GM12891 (cell line): ENCODE results near the gene PPFIBP2.

Experiments
- DNase-seq: peaks from one replicate; pipeline ENCODE4 v3.0.0; 2011; ENCODE audit warnings: low spot score; ENCODE audit not compliant: insufficient read length
- FAIRE-seq: peaks from 2 replicates; lab custom pipeline; 2011; peaks lifted over from hg19 to GRCh38; lab: Jason Lieb, UNC
- PAX5 ChIP-seq: IDR thresholded peaks from 2 replicates; pipeline ENCODE4 v1.6.1; 2011; ENCODE audit warnings: low read length, moderate library complexity, mild to moderate bottlenecking; ENCODE audit not compliant: insufficient read depth, severe bottlenecking
- POLR2A ChIP-seq: IDR thresholded peaks from 2 replicates; pipeline ENCODE4 v1.6.1; 2011; ENCODE audit warnings: low read depth, low read length, control low read depth
- POLR2AphosphoS5 ChIP-seq: IDR thresholded peaks from 2 replicates; pipeline ENCODE4 v1.6.1; 2011; ENCODE audit warnings: low read depth, low read length, control low read depth
- POU2F2 ChIP-seq: IDR thresholded peaks from 2 replicates; pipeline ENCODE4 v1.6.1; 2011; ENCODE audit warnings: low read depth, mild to moderate bottlenecking, control low read depth, low read length, moderate library complexity
- SPI1 ChIP-seq: IDR thresholded peaks from 2 replicates; pipeline ENCODE4 v1.6.1; 2011; ENCODE audit warnings: low read depth, low read length, control low read depth
- TAF1 ChIP-seq: IDR thresholded peaks from 2 replicates; pipeline ENCODE4 v1.6.1; 2011; ENCODE audit warnings: low read depth, low read length, control low read depth

The PPFIBP2 gene

GRCh38 chr11:7617032-7617431, 103.2 kb downstream of the PPFIBP2 start:
- TF ChIP-seq TAF1 (no peak), POLR2AphosphoS5 (no peak), PAX5 (no peak), POLR2A (no peak), POU2F2 (no peak), SPI1 (no peak)
- no peak for FAIRE-seq

GRCh38 chr11:7619322-7619721, 105.5 kb downstream of the PPFIBP2 start:
- FAIRE-seq (peak; percentile 51), DNase-seq (no peak)
- TF ChIP-seq POU2F2 (no peak), PAX5 (no peak), TAF1 (no peak), POLR2AphosphoS5 (no peak)

More at GRCh38 chr11:7617032-7617431, 103.2 kb downstream of the PPFIBP2 start:
- DNase-seq = no peak

- no peak for TF ChIP-seq POLR2AphosphoS5
- no peak for TF ChIP-seq SPI1
- no peak for TF ChIP-seq PAX5
- TF ChIP-seq POU2F2 = no peak
- TF ChIP-seq POLR2A = no peak
- TF ChIP-seq TAF1 = no peak
- DNase-seq = no peak
Observed at GRCh38 chr11:7621090-7621489, 107.3 kb downstream of the PPFIBP2 start.

GRCh38 chr11:7621554-7621953, 107.8 kb downstream of the PPFIBP2 start:
- FAIRE-seq (no peak), DNase-seq (no peak)
- no peak for TF ChIP-seq TAF1

More at GRCh38 chr11:7621090-7621489, 107.3 kb downstream of the PPFIBP2 start:
- FAIRE-seq = no peak

GRCh38 chr11:7622721-7623120, 108.9 kb downstream of the PPFIBP2 start:
- FAIRE-seq = no peak
- no peak for DNase-seq
- TF ChIP-seq POU2F2 (no peak), POLR2AphosphoS5 (no peak), PAX5 (no peak), SPI1 (no peak), TAF1 (no peak), POLR2A (no peak)

GRCh38 chr11:7628660-7629059, 114.9 kb downstream of the PPFIBP2 start:
- no peak for DNase-seq
- TF ChIP-seq POU2F2 (no peak), POLR2A (no peak)
- no peak for FAIRE-seq

- TF ChIP-seq POLR2AphosphoS5 = no peak
- TF ChIP-seq POLR2A = no peak
- no peak for TF ChIP-seq PAX5
- no peak for TF ChIP-seq POU2F2
- TF ChIP-seq TAF1 = no peak
- no peak for TF ChIP-seq SPI1
- FAIRE-seq (no peak), DNase-seq (no peak)
Observed at GRCh38 chr11:7630002-7630401, 116.2 kb downstream of the PPFIBP2 start.

- DNase-seq (no peak), FAIRE-seq (no peak)
- TF ChIP-seq POLR2A (no peak), PAX5 (no peak), SPI1 (no peak), POU2F2 (no peak), TAF1 (no peak), POLR2AphosphoS5 (no peak)
Observed at GRCh38 chr11:7632211-7632610, 118.4 kb downstream of the PPFIBP2 start.

GRCh38 chr11:7635137-7635536, 121.3 kb downstream of the PPFIBP2 start:
- FAIRE-seq (no peak), DNase-seq (no peak)
- TF ChIP-seq TAF1 (no peak), POU2F2 (no peak), SPI1 (no peak), POLR2AphosphoS5 (no peak), POLR2A (no peak), PAX5 (no peak)

- no peak for FAIRE-seq
- TF ChIP-seq POU2F2 = no peak
- TF ChIP-seq POLR2AphosphoS5 = no peak
- TF ChIP-seq POLR2A = no peak
- no peak for TF ChIP-seq TAF1
- no peak for TF ChIP-seq SPI1
- TF ChIP-seq PAX5 = no peak
Observed at GRCh38 chr11:7635708-7636107, 121.9 kb downstream of the PPFIBP2 start.

GRCh38 chr11:7636350-7636749, 122.6 kb downstream of the PPFIBP2 start:
- DNase-seq (no peak), FAIRE-seq (no peak)
- no peak for TF ChIP-seq POU2F2

More at GRCh38 chr11:7635708-7636107, 121.9 kb downstream of the PPFIBP2 start:
- DNase-seq = no peak

- DNase-seq = no peak
- FAIRE-seq = no peak
- TF ChIP-seq POLR2A = no peak
- no peak for TF ChIP-seq SPI1
- no peak for TF ChIP-seq POU2F2
- TF ChIP-seq PAX5 = no peak
- TF ChIP-seq TAF1 = no peak
- TF ChIP-seq POLR2AphosphoS5 = no peak
Observed at GRCh38 chr11:7637447-7638157, 123.8 kb downstream of the PPFIBP2 start.
